CD4-positive, CD25-positive, alpha-beta regulatory T cell (primary cell): ENCODE data around the gene ZKSCAN3. TPM values are rescaled to one million over a fixed set of nuclear protein-coding genes. Genes with fewer than 3 reads are reported as not detected.
A peak's percentile ranks its signal among the peaks of the same experiment; 100 is the strongest.

Experiments
- ATAC-seq, 2 donors: fragments of 150-1000 bp; cut with Tn5 transposase; one replicate each; pipeline ENCODE4 v1.10.0; 2021; ENCODE audit warnings: low read depth in 2 of 2, moderate number of reproducible peaks in 2 of 2, moderate library complexity in 1 of 2
- DNase-seq, 3 donors: peaks; one replicate each; pipeline versions ENCODE4 v3.0.0 to v3.0.0-alpha.2; 2012 to 2022; ENCODE audit warnings: mixed read lengths in 1 of 3
- H3K27ac ChIP-seq: one replicate; pipeline ENCODE4 v1.7.0; 2013; ENCODE audit warnings: mild to moderate bottlenecking, low read length; ENCODE audit not compliant: insufficient read depth, poor library complexity, severe bottlenecking
- H3K27me3 ChIP-seq: one replicate; pipeline ENCODE4 v1.7.0; 2013; ENCODE audit warnings: low read length; ENCODE audit not compliant: control insufficient read depth, insufficient read depth
- H3K36me3 ChIP-seq: one replicate; pipeline ENCODE4 v1.7.0; 2013; ENCODE audit warnings: mild to moderate bottlenecking, low read length, moderate library complexity; ENCODE audit not compliant: control insufficient read depth, insufficient read depth
- H3K4me1 ChIP-seq: 2 replicates; pipeline ENCODE4 v1.7.0; 2013; ENCODE audit warnings: mild to moderate bottlenecking, low read length; ENCODE audit not compliant: insufficient read depth, control insufficient read depth, poor library complexity, severe bottlenecking
- H3K4me3 ChIP-seq: one replicate; pipeline ENCODE4 v1.7.0; 2013; ENCODE audit warnings: low read depth, mild to moderate bottlenecking, low read length, moderate library complexity
- H3K9me3 ChIP-seq, 2 experiments: 1 replicate in 1 of 2; 2 replicates in 1 of 2; pipeline ENCODE4 v1.7.0; 2013; ENCODE audit warnings: low read length in 2 of 2, mild to moderate bottlenecking in 1 of 2, moderate library complexity in 1 of 2; ENCODE audit not compliant: control insufficient read depth in 2 of 2
- H3K27ac Mint-ChIP-seq, 3 donors: one replicate each; pipeline ENCODE4 v1.8.0; 2020 to 2022; ENCODE audit warnings: mild to moderate bottlenecking in 3 of 3, mixed read lengths in 3 of 3, moderate library complexity in 2 of 3
- H3K27me3 Mint-ChIP-seq: one replicate; pipeline ENCODE4 v1.8.0; 2022; ENCODE audit warnings: mild to moderate bottlenecking, mixed read lengths
- H3K36me3 Mint-ChIP-seq: one replicate; pipeline ENCODE4 v1.8.0; 2020; ENCODE audit warnings: mixed read lengths
- H3K4me1 Mint-ChIP-seq, 4 donors: one replicate each; pipeline ENCODE4 v1.8.0; 2020 to 2022; ENCODE audit warnings: mixed read lengths in 4 of 4, mild to moderate bottlenecking in 1 of 4
- H3K4me3 Mint-ChIP-seq, 4 donors: one replicate each; pipeline ENCODE4 v1.8.0; 2020 to 2022; ENCODE audit warnings: mild to moderate bottlenecking in 4 of 4, mixed read lengths in 4 of 4, moderate library complexity in 3 of 4
- H3K9me3 Mint-ChIP-seq, 7 donors: one replicate each; pipeline ENCODE4 v1.8.0; 2020 to 2022; ENCODE audit warnings: mixed read lengths in 7 of 7, mild to moderate bottlenecking in 3 of 7, moderate library complexity in 2 of 7
- polyA plus RNA-seq, 4 donors: library from polyadenylated mRNA; unstranded; fragments of 300-500 nt; fragmentation: Illumina TruSeq; gene quantifications; one replicate each; pipeline ENCODE4 v1.2.3, GENCODE V29; 2021
- total RNA-seq: library from RNA; stranded (reverse); gene quantifications from one replicate; pipeline ENCODE4 v1.2.3, GENCODE V29; 2022

Gene ZKSCAN3
- total and polyA plus RNA-seq, 5 donors from 2014 or later, result 1.5 to 3.6 (median 3.0) TPM

DNA sequence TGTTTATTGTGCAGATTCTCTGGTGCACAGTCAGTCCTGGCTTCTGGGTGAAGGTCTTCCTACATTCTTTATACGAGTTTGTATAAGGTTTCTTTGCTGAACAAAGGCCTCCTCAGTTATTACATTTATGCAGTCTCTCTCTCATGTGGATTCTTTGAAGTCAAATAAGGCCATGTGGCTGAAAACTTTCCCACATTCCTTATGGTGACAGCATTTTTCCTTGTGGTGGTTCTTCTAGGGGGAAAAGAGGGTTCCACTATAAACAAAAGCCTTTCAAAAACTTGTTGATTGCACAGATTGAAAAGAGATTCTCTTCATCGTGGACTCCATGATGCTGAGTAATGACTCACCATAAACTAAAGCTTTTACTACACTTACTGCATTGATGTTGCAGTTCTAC is 30.6 kb downstream of the ZKSCAN3 start:
- peaks cover 42% of the 10 kb centered on the region for H3K36me3 Mint-ChIP-seq

DNA sequence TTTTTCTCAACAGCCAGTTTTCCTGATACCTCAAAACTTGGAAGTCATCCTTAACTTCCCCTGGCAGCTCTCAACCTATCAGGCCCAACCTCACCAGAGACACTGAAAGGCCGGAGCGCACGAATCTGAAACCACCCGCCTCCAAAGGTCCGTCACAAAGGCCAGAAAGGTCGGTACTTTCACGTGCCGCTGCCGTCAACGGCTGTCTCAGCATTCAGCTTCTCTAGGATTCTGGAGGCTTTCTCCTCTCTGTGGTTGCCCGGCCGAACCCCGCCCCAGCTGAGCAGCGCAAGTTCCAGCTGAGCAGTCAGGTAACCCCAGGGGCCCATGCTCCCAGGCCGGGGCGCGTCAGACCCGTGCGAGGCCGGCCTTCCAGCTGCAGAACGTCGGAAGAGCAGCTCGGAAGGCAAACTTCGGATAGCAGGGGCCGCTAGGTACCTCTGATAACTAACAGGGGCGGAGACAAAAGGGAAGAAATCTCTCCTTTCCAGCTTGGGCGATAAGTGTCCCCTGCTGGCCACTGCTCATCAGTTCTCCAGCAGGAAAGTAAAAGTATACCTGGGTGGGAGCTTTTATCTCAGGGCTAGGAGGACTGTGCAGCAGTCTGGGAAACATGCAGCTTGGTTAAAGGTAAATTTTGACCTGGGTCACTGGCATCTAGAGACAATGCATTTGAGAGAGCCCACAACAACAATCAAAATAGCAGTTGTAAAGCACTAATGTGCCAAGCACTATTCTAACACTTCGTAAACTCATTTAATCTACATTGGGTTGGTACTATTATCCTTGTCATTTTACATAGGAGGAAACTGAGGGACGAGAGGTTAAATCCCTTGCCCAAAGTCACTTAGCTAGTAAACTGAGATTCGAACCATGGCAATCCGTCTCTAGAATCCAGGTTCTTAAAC is 33.7 kb downstream of the ZKSCAN3 start:
- H3K27me3 Mint-ChIP-seq, result no peaks in the 10 kb centered on the region
- H3K4me3 ChIP-seq, result peak overlapping the region; percentile 46
- peaks cover 3 to 6% of the 10 kb centered on the region in 2 experiments for H3K9me3 ChIP-seq
- peaks cover 0 to 25% (median 14%) of the 10 kb centered on the region in 4 donors for H3K4me1 Mint-ChIP-seq
- DNase-seq (peak in 2 of 3 donors; percentile 17 to 65), ATAC-seq (peak; percentile 60 to 76)
- no peak overlapping the region for H3K27ac ChIP-seq
- peaks cover 43% of the 10 kb centered on the region for H3K36me3 Mint-ChIP-seq
- H3K9me3 Mint-ChIP-seq, result peaks cover 0 to 4% (median 0%) of the 10 kb centered on the region in 7 donors
- no peaks in the 10 kb centered on the region for H3K27me3 ChIP-seq
- H3K4me3 Mint-ChIP-seq, result peak overlapping the region; percentile 41 to 81 (median 63)
- H3K27ac Mint-ChIP-seq, result peak overlapping the region; percentile 33 to 84 (median 71)
- H3K36me3 ChIP-seq, result peaks cover 37% of the 10 kb centered on the region
- H3K4me1 ChIP-seq, result no peaks in the 10 kb centered on the region

More for the DNA sequence above, 30.6 kb downstream of the ZKSCAN3 start:
- Mint-ChIP-seq H3K27me3 (no peaks in the 10 kb centered on the region), H3K4me3 (no peak overlapping the region), H3K27ac (no peak overlapping the region), H3K4me1 (peaks cover 0 to 16% (median 6%) of the 10 kb centered on the region in 4 donors), H3K9me3 (peaks cover 0 to 9% (median 0%) of the 10 kb centered on the region in 7 donors)
- DNase-seq (no peak), ATAC-seq (no peak)
- Histone ChIP-seq H3K27me3 (no peaks in the 10 kb centered on the region), H3K4me3 (no peak overlapping the region), H3K36me3 (peaks cover 32% of the 10 kb centered on the region), H3K4me1 (no peaks in the 10 kb centered on the region), H3K9me3 (peaks cover 3 to 10% of the 10 kb centered on the region in 2 experiments), H3K27ac (no peak overlapping the region)

DNA sequence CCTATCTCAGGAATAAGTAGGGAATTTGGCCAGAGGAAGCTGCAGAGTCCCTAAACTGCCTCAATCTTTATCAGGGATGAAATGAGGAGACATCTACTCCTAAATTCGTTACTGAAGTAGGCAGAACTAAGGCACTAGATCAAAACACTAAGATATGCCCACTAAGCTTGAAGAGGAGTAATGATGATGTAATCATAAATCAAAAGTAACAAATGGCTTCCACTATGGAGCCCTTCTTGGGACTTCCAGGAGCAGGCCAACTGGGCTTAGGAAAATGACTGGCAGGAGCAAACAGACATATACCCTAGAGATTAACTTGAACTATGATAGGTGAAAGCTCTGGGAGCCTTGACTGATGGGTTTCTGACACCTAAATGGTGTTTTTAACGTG is 34.4 kb downstream of the ZKSCAN3 start:
- peaks cover 39% of the 10 kb centered on the region for H3K36me3 ChIP-seq
- no peaks in the 10 kb centered on the region for H3K27me3 ChIP-seq
- Mint-ChIP-seq H3K27me3 (no peaks in the 10 kb centered on the region), H3K27ac (peak overlapping the region in 2 of 3 donors; percentile 10 to 16), H3K4me3 (no peak overlapping the region), H3K36me3 (peaks cover 47% of the 10 kb centered on the region), H3K9me3 (peaks cover 0 to 4% (median 0%) of the 10 kb centered on the region in 7 donors), H3K4me1 (peaks cover 0 to 27% (median 16%) of the 10 kb centered on the region in 4 donors)
- no peak overlapping the region for H3K4me3 ChIP-seq
- H3K9me3 ChIP-seq, result peaks cover 0 to under 1% of the 10 kb centered on the region in 2 experiments
- no peak for ATAC-seq
- no peak overlapping the region for H3K27ac ChIP-seq
- no peak for DNase-seq
- no peaks in the 10 kb centered on the region for H3K4me1 ChIP-seq

DNA sequence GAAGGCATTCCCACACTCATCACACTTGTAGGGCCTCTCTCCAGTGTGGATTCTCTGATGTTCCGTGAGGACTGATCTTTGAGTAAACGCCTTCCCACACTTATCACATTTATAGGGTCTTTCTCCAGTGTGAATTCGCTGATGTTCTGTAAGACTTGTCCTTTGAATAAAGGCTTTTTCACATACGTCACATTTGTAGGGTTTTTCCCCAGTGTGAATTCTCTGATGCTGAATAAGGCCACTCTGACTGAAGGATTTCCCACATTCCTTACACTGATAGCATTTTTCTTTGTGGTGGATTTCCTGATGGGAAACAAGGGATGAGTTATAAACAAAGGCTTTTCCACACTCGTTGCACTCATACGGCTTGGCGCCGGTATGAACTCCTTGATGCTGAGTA is 40.9 kb downstream of the ZKSCAN3 start:
- Histone ChIP-seq H3K9me3 (peaks cover 0 to 3% of the 10 kb centered on the region in 2 experiments), H3K4me1 (no peaks in the 10 kb centered on the region), H3K36me3 (peaks cover 46% of the 10 kb centered on the region), H3K27me3 (no peaks in the 10 kb centered on the region), H3K27ac (no peak overlapping the region), H3K4me3 (no peak overlapping the region)
- no peak for ATAC-seq
- Mint-ChIP-seq H3K27me3 (no peaks in the 10 kb centered on the region), H3K4me1 (peaks cover 6 to 34% (median 26%) of the 10 kb centered on the region in 4 donors), H3K27ac (peak overlapping the region in 1 of 3 donors; percentile 76), H3K4me3 (no peak overlapping the region), H3K36me3 (peaks cover 66% of the 10 kb centered on the region), H3K9me3 (peaks cover 0 to 5% (median 0%) of the 10 kb centered on the region in 7 donors)
- DNase-seq, result no peak

DNA sequence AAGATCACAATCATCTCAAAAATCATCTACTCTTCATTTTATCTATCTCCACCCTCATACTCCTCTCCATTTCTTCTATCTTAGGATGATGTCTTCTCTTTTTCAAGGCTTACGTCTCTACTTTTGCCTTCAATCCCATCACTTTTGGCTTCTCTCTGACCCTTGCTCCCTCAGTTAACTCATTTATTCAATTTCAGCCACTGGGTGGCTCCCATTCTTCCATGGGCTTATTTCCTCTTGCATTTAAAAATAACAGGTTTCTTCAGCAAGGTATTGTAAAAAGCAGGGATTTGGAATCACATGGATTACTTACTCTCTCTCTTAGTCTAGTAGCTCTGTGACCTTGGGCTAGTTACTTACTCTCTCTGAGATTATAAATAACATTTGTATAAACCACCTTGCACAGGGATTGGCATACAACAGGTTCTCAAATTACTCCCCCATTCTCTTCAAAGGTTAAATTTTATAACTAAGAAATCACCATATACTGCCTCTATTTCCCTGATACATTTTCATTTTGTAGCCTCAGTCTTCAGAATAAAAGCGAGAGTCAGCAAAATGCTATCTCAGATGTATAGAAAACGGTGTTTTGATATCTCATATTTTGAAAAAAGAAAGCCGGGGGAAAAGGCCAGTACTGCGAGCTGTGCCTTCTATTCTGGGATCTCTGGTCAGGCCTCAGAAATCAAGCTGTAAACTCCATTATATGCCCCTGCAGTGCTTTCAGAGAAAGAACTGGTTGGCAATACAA is 44.3 kb downstream of the ZKSCAN3 start:
- Histone ChIP-seq H3K27me3 (no peaks in the 10 kb centered on the region), H3K27ac (no peak overlapping the region), H3K36me3 (peaks cover 51% of the 10 kb centered on the region), H3K9me3 (peaks cover 0 to 3% of the 10 kb centered on the region in 2 experiments), H3K4me3 (no peak overlapping the region), H3K4me1 (peaks cover 19% of the 10 kb centered on the region)
- DNase-seq (no peak), ATAC-seq (no peak)
- Mint-ChIP-seq H3K4me1 (peaks cover 10 to 52% (median 41%) of the 10 kb centered on the region in 4 donors), H3K4me3 (peak overlapping the region in 2 of 4 donors; percentile 20 to 38), H3K9me3 (peaks cover 0 to 5% (median 0%) of the 10 kb centered on the region in 7 donors), H3K27ac (peak overlapping the region in 1 of 3 donors; percentile 61), H3K27me3 (no peaks in the 10 kb centered on the region), H3K36me3 (peaks cover 73% of the 10 kb centered on the region)

DNA sequence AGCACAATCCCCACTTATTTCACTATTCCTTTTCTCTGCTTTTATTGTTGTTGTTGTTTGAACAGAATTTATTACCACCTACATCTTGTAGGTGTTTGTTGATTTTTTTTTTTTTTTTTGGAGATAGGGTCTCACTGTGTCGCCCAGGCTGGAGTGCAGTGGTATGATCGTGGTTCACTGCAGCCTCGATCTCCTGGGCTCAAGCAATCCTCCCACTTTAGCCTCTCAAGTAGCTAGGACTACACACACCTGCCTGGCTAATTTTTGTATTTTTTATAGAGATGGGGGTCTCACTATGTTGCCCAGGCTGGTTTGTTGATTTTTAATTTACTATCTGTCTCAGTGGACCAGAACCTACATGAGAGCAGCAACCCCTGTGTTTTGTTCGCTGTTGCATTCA is 46.2 kb downstream of the ZKSCAN3 start:
- H3K4me1 Mint-ChIP-seq, result peaks cover 15 to 62% (median 49%) of the 10 kb centered on the region in 4 donors

DNA sequence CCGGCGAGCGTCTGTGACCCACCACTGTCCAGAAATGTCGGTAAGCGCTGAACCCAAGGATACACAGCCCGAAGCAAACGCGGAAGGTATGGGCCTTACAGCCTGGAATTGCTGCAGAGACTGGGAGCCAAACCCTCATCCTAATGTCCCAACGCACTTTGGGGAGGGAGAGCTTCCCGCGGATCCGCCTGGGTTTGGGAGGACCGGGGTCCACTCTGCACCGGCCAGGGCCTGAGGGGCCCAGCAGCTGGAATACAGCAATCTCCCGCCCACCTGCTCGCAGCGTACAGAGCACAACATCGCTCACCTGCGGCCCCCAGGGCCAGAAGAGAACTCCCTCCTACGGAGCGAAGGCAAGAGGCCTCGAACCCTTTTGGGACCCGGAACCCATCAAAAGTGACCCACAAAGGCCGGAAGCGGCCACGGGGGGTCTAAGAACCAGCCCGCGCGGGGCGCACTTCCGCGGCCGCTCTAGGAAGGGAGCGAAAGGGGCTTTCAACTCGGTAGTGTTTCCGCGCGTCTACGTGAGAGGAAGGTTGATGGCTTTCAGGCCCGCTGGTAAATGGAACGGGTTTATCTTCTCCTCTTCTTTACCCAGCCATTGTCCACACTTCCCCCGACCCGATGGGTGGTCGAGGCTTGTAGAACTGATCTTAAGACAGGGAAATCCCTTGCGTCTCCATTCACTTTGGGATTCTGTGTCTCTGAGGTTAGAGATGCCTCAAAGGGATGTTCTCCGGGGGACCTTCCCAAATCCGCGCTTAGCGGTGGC is 49.8 kb downstream of the ZKSCAN3 start, which contains the start of gene ZSCAN12:
ZSCAN12 (minus strand) TSS at position 398 of the 772 bp plus-strand sequence. CDS start 1,342 bp downstream, outside the sequence.
- H3K4me1 ChIP-seq, result peaks cover 28% of the 10 kb centered on the region
- ATAC-seq (peak; percentile 95 to 96), DNase-seq (peak; percentile 62 to 95 (median 81))
- H3K4me1 Mint-ChIP-seq, result peaks cover 9 to 64% (median 41%) of the 10 kb centered on the region in 4 donors
- H3K36me3 Mint-ChIP-seq, result peaks cover 35% of the 10 kb centered on the region
- H3K27me3 Mint-ChIP-seq, result peaks cover 39% of the 10 kb centered on the region
- H3K4me3 ChIP-seq, result peak within 1 kb of the TSS; percentile 90
- peak within 1 kb of the TSS; percentile 74 to 95 (median 92) for H3K27ac Mint-ChIP-seq
- H3K36me3 ChIP-seq, result peaks cover 12% of the 10 kb centered on the region
- H3K9me3 ChIP-seq, result no peaks in the 10 kb centered on the region
- peaks cover 6% of the 10 kb centered on the region for H3K27me3 ChIP-seq
- H3K9me3 Mint-ChIP-seq, result peaks cover 0 to 5% (median 4%) of the 10 kb centered on the region in 7 donors
- peak within 1 kb of the TSS; percentile 92 to 99 (median 95) for H3K4me3 Mint-ChIP-seq
- H3K27ac ChIP-seq, result no peak within 1 kb of the TSS

More for the DNA sequence above, 46.2 kb downstream of the ZKSCAN3 start:
- H3K4me1 ChIP-seq, result peaks cover 28% of the 10 kb centered on the region
- H3K36me3 ChIP-seq, result peaks cover 40% of the 10 kb centered on the region
- H3K27ac ChIP-seq, result no peak overlapping the region
- peak overlapping the region in 2 of 4 donors; percentile 83 to 92 for H3K4me3 Mint-ChIP-seq
- H3K4me3 ChIP-seq, result no peak overlapping the region
- DNase-seq, result no peak
- peaks cover 0 to 3% of the 10 kb centered on the region in 2 experiments for H3K9me3 ChIP-seq
- peaks cover 6% of the 10 kb centered on the region for H3K27me3 ChIP-seq
- H3K36me3 Mint-ChIP-seq, result peaks cover 60% of the 10 kb centered on the region
- peaks cover 0 to 5% (median 3%) of the 10 kb centered on the region in 7 donors for H3K9me3 Mint-ChIP-seq
- peaks cover 11% of the 10 kb centered on the region for H3K27me3 Mint-ChIP-seq
- ATAC-seq, result no peak
- no peak overlapping the region for H3K27ac Mint-ChIP-seq
